ENCODE data around the gene IFNLR1.
"Not testable (repeated sequence)": the region's sequence is repeated elsewhere in the genome, so short reads cannot be mapped to it uniquely, and the experiment has no call there.

The IFNLR1 gene

GRCh38 chr1:24212376-24212775 lies 25.3 kb upstream of the IFNLR1 start:
- H3K4me1 ChIP-seq (ENCODE audit: insufficient read depth, poor library complexity, severe bottlenecking): no peaks in the 10 kb centered on the region
- no peak for ATAC-seq (ENCODE audit: low read depth)

GRCh38 chr1:24210195-24210627 lies 23.1 kb upstream of the IFNLR1 start:
- Histone ChIP-seq H3K9me3 (ENCODE audit: severe bottlenecking) (no peaks in the 10 kb centered on the region), H3K36me3 (ENCODE audit: low read depth) (no peaks in the 10 kb centered on the region), H3K4me1 (ENCODE audit: insufficient read depth, poor library complexity, severe bottlenecking) (no peaks in the 10 kb centered on the region), H3K27ac (ENCODE audit: poor library complexity, severe bottlenecking) (no peak overlapping the region), H3K4me3 (ENCODE audit: severe bottlenecking) (no peak overlapping the region), H3K27me3 (ENCODE audit: insufficient read depth, poor library complexity, severe bottlenecking) (no peaks in the 10 kb centered on the region)
- no peak for TF ChIP-seq CTCF (IDR thresholded peaks at IDR 0.05; ENCODE audit: poor library complexity, severe bottlenecking)
- DNase-seq (ENCODE audit: low spot score) (no peak), ATAC-seq (ENCODE audit: low read depth) (no peak)

More at GRCh38 chr1:24212376-24212775, 25.3 kb upstream of the IFNLR1 start:
- Histone ChIP-seq H3K9me3 (ENCODE audit: severe bottlenecking) (no peaks in the 10 kb centered on the region), H3K27ac (ENCODE audit: poor library complexity, severe bottlenecking) (no peak overlapping the region), H3K27me3 (ENCODE audit: insufficient read depth, poor library complexity, severe bottlenecking) (no peaks in the 10 kb centered on the region), H3K4me3 (ENCODE audit: severe bottlenecking) (no peak overlapping the region), H3K36me3 (ENCODE audit: low read depth) (no peaks in the 10 kb centered on the region)
- no peak for DNase-seq (ENCODE audit: low spot score)
- no peak for TF ChIP-seq CTCF (IDR thresholded peaks at IDR 0.05; ENCODE audit: poor library complexity, severe bottlenecking)

- ATAC-seq (ENCODE audit: low read depth): no peak
- H3K4me1 ChIP-seq (ENCODE audit: insufficient read depth, poor library complexity, severe bottlenecking): no peaks in the 10 kb centered on the region
Measured at GRCh38 chr1:24209097-24209496, 22.0 kb upstream of the IFNLR1 start.

GRCh38 chr1:24207709-24208108 lies 20.6 kb upstream of the IFNLR1 start:
- ATAC-seq (ENCODE audit: low read depth) (no peak), DNase-seq (ENCODE audit: low spot score) (no peak)
- H3K27me3 ChIP-seq (ENCODE audit: insufficient read depth, poor library complexity, severe bottlenecking): no peaks in the 10 kb centered on the region
- no peak overlapping the region for H3K27ac ChIP-seq (ENCODE audit: poor library complexity, severe bottlenecking)
- H3K36me3 ChIP-seq (ENCODE audit: low read depth): no peaks in the 10 kb centered on the region
- TF ChIP-seq CTCF (IDR thresholded peaks at IDR 0.05; ENCODE audit: poor library complexity, severe bottlenecking): no peak
- no peaks in the 10 kb centered on the region for H3K9me3 ChIP-seq (ENCODE audit: severe bottlenecking)
- H3K4me3 ChIP-seq (ENCODE audit: severe bottlenecking): no peak overlapping the region
- H3K4me1 ChIP-seq (ENCODE audit: insufficient read depth, poor library complexity, severe bottlenecking): peaks cover 7% of the 10 kb centered on the region

More at GRCh38 chr1:24209097-24209496, 22.0 kb upstream of the IFNLR1 start:
- no peaks in the 10 kb centered on the region for H3K27me3 ChIP-seq (ENCODE audit: insufficient read depth, poor library complexity, severe bottlenecking)
- H3K27ac ChIP-seq (ENCODE audit: poor library complexity, severe bottlenecking): no peak overlapping the region
- no peaks in the 10 kb centered on the region for H3K9me3 ChIP-seq (ENCODE audit: severe bottlenecking)
- no peak for TF ChIP-seq CTCF (IDR thresholded peaks at IDR 0.05; ENCODE audit: poor library complexity, severe bottlenecking)
- no peak overlapping the region for H3K4me3 ChIP-seq (ENCODE audit: severe bottlenecking)
- no peaks in the 10 kb centered on the region for H3K36me3 ChIP-seq (ENCODE audit: low read depth)
- DNase-seq (ENCODE audit: low spot score): no peak

GRCh38 chr1:24207395-24207687 lies 20.3 kb upstream of the IFNLR1 start:
- H3K36me3 ChIP-seq (ENCODE audit: low read depth); H3K4me3 ChIP-seq (ENCODE audit: severe bottlenecking); H3K27me3 ChIP-seq (ENCODE audit: insufficient read depth, poor library complexity, severe bottlenecking); H3K27ac ChIP-seq (ENCODE audit: poor library complexity, severe bottlenecking); H3K9me3 ChIP-seq (ENCODE audit: severe bottlenecking); ATAC-seq (ENCODE audit: low read depth); DNase-seq (ENCODE audit: low spot score): not testable (repeated sequence)
- peaks cover 10% of the 10 kb centered on the region for H3K4me1 ChIP-seq (ENCODE audit: insufficient read depth, poor library complexity, severe bottlenecking)

All from RWPE2 (cell line).